Activated CD8-positive, alpha-beta memory T cell treated with anti-CD3 and anti-CD28 coated beads, Interleukin-2, amount 50 U/mL, for 1 hour (primary cell): ENCODE measurements around the gene IRS2.
"Not testable (repeated sequence)": the region's sequence is repeated elsewhere in the genome, so short reads cannot be mapped to it uniquely, and the experiment has no call there.

Experiments used
- DNase-seq: peaks from one replicate; pipeline ENCODE4 v3.0.0-alpha.2; 2020; ENCODE audit errors: extremely low read depth

Gene IRS2, protein sequence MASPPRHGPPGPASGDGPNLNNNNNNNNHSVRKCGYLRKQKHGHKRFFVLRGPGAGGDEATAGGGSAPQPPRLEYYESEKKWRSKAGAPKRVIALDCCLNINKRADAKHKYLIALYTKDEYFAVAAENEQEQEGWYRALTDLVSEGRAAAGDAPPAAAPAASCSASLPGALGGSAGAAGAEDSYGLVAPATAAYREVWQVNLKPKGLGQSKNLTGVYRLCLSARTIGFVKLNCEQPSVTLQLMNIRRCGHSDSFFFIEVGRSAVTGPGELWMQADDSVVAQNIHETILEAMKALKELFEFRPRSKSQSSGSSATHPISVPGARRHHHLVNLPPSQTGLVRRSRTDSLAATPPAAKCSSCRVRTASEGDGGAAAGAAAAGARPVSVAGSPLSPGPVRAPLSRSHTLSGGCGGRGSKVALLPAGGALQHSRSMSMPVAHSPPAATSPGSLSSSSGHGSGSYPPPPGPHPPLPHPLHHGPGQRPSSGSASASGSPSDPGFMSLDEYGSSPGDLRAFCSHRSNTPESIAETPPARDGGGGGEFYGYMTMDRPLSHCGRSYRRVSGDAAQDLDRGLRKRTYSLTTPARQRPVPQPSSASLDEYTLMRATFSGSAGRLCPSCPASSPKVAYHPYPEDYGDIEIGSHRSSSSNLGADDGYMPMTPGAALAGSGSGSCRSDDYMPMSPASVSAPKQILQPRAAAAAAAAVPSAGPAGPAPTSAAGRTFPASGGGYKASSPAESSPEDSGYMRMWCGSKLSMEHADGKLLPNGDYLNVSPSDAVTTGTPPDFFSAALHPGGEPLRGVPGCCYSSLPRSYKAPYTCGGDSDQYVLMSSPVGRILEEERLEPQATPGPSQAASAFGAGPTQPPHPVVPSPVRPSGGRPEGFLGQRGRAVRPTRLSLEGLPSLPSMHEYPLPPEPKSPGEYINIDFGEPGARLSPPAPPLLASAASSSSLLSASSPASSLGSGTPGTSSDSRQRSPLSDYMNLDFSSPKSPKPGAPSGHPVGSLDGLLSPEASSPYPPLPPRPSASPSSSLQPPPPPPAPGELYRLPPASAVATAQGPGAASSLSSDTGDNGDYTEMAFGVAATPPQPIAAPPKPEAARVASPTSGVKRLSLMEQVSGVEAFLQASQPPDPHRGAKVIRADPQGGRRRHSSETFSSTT (N-terminal part only)

DNA sequence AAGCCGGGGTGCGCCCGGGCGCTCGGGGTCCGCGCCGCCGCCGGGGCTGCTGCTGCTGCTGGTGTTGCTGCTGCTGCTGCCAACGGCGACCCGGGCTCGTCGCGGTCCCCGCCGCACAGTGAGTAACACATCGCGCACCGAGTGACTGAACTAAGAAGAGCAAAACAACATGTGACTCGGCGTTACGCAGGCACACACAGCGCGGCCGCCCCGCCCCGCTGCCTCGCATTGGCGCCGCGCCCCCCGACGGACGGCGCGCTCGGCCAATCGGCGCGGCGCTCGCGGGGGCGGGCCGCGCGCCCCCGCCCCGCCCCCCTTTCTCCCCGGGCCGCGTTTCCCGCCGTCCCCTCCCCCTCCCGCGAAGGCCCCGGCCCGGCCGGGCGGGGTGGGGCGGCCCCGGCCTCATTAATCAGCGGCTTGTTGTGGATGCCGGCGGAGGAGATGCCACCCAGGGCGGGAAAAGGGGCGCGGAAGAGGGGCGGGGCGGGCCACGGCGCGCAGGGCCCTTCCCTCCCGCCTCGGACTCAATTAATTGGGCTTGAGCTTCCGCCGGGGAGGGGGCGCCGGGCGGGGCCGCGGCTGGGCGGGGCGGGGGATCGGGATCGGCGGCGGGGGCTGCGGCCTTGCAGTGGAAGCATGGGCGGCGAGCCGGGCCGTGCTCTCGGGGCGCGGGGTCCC is at the start of gene IRS2:
Gene IRS2, minus strand, starts transcription at position 127 of the 678 bp plus-strand sequence. CDS start 530 bp downstream, outside the sequence.
- peak; percentile 83 for DNase-seq

DNA sequence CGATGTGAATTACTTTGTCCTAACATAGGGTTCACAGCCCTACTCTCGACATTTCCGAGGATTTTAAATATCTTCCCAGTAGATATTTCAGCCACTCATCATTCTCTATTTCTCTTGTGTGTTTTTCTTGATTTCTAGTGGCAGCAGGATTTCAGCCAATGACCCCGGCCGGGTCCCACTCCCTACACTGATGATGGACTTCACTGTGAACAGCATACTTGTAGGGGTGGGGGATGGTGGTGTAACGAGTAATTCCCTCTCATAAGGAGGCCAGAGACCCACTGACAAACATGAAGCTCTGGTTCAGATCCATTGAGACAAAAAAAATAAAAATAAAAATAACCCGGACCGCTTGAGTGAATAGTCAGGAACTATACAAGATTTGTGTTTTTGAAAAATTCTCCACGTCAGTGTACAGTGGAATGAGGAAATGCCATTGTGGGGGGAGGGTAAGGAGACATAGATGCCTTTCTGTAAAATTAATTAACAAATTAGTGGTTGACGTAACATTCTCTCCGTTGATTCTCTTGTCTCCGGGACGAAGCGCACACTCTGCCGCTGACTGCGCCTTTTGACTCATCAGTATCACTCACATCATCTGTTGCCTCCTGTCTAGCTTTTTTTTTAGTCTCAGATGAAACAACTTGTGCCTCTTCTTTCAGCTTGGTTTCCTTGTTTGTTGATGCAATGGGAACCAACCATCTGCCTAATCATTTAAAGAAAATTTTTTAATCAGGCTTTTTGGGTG is 48.8 kb upstream of the IRS2 start:
- DNase-seq, result no peak

DNA sequence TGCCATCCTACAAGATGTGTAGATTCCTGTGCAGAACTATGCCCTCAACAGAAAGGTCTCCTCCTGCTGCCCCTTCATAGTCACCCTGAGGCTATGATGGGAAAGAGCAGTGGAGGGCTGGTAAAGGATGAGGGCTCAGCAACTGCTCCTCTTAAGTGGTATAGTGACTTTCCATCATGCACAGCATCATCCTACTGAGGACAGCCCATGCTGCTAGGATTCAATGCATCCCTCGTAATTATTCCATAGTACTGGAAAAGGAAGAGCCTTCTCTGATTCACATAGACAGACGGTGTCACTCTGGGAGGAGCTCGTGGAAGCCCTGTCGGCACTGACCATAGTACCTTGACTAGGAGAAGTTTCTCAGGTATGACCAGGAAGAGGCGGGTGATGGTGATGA is 47.6 kb upstream of the IRS2 start:
- no peak for DNase-seq

DNA sequence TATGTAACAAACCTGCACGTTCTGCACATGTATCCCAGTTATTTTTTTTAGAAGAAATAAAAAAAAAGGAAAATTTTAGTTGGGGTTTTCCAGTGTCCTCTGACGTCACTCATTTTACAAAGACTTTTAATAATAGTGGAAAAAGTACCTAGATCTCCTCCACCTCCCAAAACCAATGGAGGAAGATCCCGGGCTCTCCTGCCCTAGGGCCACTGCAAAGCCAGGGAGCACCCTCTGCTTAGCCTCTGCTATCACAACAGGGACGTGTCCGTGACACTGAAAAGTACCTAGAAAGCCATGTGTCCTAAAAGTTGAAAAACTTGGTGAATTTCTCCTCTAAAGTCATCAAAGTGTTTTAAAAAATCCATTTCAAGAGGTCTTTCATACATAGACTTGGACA is 46.7 kb upstream of the IRS2 start:
- no peak for DNase-seq

DNA sequence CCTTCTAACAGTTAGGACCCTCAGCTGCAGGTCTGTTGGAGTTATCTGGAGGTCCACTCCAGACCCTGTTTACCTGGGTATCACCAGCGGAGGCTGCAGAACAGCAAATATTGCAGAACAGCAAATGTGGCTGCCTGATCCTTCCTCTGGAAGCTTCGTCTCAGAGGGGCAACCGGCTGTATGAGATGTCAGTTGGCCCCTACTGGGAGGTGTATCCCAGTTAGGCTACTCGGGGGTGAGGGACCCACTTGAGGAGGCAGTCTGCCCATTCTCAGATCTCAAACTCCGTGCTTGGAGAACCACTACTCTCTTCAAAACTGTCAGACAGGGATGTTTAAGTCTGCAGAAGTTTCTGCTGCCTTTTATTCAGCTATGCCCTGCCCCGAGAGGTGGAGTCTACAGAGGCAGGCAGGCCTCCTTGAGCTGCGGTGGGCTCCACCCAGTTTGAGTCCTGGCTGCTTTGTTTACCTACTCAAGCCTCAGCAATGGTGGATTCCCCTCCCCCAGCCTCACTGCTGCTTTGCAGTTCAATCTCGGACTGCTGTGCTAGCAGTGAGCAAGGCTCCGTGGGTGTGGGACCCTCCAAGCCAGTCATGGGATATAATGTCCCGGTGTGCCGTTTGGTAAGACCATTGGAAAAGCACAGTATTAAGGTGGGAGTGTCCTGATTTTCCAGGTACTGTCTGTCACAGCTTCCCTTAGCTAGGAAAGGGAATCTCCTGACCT is 42.4 kb upstream of the IRS2 start:
- DNase-seq, result not testable (repeated sequence)

DNA sequence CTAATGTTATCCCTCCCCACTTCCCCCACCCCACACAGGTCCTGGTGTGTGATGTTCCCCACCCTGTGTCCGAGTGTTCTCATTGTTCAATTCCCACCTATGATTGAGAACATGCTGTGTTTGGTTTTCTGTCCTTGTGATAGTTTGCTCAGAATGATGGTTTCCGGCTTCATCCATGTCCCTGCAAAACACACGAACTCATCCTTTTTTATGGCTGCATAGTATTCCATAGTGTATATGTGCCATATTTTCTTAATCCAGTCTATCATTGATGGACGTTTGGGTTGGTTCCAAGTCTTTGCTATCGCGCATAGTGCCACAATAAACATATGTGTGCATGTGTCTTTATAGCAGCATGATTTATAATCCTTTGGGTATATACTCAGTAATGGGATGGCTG is 36.8 kb upstream of the IRS2 start:
- not testable (repeated sequence) for DNase-seq

DNA sequence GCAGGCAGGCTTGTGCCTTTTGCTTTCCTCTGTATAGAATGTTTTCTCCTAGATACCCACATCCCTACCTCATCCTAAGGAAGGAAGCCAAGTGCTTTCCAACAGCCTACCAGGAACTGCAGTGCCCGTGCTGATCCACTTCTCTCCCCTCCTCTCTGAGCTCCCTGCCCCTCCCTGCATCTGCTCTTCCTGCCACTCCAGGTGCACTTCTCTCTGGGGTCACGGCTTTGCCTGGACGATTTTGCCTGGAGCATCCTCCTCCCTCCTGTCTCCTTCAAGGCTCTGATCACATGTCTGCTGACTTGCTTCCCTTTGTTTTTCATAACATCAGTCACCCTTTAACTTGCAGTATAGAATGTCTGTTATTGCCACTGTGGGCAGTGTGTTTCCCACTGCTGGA is 34.7 kb upstream of the IRS2 start:
- no peak for DNase-seq

DNA sequence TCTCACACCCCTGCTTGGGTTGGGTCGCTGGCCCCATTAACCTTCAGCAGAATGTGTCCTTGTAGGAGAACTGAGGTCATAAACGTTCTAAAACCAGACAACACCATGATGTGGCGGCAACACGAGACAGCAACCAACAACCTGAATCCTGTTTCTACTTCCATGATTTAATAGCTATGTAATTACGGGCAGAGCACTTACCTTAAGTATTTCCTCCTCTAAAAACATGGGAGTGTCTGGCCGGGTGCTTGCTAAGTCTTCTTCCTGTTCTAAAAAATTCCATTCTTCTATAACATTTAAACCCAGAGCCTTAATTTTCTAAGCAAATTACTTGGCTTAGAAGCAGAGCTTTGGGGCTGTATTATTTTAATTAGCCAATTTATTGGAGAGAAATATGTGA is 33.5 kb upstream of the IRS2 start:
- no peak for DNase-seq

DNA sequence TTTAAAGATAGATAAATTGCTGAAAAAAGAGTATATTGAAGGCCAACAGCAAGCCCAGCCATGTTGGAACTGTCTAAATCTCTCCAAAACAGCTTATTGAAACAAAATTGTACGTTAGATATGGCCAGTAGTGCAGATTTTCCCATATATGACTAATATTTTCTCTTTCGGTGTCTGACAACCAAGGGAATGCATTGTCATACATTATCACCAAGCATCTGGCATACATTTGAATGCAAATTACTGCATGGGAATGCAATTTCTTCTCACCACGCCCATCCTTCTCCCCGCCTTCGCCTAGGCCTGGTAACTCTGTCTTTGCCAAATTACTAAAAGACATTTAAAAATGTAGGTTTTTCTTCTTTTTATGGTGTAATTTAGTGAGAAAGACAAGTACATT is 32.5 kb upstream of the IRS2 start:
- no peak for DNase-seq

DNA sequence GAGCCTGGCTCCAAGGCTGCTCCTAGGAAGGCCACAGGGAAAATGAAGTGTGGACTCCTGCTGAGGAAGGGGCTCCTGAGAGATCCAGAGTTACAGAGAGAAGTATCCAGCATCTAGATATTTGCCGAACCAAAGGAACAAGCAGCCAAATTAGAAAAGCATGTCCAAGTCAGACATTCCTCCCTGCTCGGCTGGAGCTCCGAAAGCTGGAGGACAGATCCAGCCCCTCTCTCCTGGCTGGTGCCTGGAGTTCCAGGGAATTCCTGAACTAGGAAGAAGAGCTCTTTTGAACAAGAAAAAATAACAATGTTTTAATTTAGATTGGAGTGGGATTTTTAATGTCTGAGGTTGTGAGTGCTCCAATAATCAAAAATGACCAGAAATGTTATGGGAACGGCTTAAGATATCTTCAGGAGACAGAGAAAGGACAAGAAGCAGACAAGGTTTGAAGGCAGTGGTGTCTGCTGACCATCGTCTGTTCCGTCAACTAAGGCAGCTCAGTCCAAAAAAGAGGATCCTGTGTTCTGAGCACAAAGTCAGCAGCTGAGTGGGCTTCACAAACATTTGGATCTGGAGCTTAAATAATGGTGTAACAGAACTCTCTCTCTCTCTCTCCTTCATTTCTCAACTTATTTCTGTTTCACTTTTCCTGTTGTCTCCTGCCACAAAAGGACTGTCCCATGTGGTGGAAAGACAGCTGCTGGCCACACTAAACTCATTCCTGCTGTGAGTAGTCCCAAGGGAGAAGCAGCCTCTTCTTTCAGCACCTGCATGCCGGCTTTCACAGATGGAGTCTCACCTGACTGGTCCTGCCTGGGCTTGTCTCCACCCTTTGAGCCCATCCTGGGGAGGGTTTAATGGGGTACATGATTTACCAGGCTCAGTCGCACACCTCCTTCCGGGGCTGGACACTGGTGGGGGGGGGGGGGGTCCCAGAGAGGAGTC is 31.5 kb upstream of the IRS2 start:
- no peak for DNase-seq

DNA sequence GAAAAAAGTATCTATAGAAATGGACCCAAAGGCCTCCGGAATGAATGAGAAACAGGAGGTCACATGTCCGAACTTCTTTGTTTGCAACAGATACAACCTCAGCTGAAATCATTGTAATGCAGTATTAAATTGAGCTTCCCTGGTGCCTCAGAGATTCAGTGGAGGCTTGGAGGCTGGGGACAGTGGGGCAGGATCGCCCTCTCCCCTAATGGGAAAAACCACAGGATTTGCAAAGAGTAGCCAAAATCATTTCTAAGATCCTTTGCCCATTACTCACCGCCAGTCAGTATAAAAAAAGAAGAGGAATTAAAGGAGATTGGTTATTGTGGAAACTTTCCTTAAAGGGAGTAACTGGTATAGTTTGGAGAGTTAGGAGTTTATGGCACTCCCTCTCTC is 30.4 kb upstream of the IRS2 start:
- DNase-seq, result no peak

DNA sequence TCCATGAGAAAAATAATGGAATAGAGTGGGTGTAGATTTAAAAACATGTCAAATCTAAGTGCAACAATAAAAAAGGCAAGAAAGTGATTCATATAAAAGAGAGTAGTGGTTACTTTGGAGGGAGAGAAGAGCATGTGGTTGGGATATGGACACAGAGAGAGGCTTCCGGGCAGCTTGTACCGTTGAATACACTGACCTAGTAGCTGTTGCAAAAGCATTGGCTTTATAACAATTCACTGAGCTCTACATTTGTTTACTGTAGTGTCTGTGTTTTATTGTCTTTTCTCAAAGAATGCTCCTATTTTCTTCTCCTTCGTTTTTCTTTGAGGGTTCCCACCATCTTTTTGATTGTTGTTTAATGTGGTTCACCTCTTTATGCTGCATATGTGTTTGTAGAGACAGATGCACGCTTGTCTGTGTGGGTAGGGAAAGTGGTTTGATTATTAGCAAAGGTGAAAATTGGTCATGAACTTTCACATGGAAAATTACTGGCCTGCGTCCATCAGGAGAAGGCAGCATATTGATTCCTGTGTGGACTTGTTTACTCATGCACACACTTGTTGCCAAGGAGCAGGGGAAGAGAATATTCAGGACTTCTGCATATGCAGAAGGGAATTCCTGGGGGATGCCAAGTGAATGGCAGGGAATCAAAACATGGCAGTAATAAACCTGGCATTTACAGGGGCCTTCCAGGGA is 29.9 kb upstream of the IRS2 start:
- DNase-seq, result no peak

DNA sequence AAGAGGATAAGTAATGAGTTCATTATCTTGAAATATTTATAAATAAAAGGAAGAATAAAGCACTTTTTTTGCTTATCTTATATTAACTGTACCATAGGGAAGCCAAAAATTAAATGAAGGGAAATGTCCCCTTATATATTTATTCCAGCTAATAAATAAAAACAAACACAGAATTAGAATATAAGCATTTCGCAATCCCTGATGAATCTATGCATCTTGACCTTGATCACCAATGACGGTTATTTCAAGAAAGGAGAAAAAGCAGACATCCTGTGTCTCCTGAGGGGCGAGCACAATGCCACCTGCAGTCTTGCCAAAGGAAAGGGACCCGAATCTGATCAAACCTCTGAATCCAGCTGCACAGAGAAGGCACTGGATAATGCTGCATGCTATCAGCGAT is 29.3 kb upstream of the IRS2 start:
- DNase-seq, result no peak

DNA sequence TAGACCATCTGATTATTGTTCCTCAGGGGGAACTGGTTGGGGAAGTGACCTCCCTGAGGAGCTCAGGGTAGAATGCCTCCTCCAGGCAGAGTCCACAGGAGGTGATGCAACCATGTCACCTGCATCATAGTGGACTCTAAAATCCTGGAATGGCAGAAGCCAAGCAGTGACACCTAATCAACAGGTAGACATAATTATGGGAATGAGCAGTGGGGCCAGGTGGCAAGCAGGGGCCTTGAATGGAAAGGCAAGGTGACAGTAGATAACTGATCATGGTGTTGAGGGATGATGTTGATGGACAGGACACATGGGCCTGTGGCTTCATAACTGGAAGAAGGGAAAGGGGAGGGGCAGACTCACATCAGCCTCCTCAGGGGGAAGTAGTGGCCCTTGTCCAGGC is 27.3 kb upstream of the IRS2 start:
- no peak for DNase-seq

DNA sequence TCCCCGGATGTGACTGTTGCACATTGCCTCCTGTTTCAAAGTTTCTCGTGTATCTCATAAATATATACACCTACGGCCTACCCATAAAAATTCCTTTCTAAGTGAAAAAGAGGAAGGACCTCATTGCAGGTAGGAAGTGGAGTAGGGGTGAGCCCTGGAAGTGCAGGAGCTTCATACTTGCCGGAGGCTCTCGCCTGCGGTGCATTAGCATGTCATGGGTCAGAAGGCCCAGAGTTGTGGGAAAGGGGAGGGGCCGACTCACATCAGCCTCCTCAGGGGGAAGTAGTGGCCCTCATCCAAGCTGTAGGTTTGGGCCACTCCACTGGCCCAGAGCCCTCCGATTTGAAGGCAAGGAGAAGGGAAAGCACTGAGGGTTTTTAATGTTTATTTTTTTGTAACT is 26.0 kb upstream of the IRS2 start:
- no peak for DNase-seq

DNA sequence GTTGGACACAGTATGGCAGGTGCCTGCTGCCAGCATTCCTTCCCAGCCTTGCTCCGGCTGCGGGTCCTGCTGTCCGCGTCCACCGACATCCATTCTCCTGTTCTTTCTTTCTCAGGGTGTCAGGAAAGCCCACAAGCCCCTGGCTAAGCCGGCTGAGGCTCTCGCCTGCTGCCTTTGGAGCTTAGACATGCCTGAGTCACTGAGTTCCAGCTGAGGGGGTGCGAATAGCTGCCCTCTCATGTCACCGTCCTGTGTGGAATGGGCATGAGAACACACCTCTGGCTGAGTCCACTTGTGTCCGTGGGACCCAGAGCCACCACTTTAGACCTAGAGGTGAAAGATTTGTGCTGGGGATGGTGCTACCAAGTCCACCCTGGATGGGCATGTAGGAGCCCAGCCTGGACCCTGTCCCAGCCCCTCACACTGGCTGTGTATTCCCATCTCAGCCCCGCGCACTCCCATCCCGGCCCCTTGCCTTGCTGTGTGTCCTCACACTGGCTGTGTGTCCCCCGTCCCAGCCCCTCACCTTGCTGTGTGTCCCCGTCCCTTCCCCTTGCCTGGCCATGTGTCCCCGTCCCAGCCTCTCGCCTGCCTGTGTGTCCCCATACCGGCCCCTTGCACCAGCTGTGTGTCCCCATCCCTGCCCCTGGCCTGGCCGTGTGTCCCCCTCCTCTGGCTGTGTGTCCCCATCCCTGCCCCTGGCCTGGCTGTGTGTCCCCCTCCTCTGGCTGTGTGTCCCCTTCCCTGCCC is 24.6 kb upstream of the IRS2 start:
- no peak for DNase-seq

DNA sequence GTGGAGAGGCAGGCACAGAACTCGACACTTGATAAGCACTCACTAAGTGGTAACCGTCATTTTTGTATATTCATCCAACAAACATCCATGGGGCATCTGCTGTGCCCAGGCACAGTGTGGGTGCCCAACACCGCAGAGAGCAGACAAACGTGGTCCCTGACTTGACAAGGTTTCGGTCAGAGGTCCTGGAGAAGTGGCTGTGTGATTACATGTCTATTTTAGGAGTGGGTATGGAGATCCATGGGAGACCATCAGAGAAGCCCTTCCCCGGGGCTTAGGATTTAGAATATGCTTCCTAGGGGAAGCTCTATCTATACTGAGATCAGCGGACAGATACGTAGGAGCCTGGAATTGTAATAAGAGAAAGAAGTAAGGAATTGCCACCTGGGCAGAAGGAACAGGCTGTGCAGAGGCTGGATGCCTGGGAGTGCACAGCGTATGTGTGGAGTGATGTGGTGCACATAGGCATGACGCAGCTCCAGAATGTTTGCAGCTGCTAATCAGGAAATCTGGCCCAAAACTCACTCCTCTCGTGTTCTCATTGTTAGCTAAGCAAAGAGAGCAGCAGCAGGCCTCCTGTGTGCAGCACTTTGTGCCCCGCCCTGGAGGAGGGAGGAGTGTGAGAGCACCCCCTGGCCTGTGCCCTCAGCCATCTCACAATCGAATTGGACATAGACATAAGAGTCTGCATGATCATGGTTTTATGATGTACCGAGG is 23.0 kb upstream of the IRS2 start:
- no peak for DNase-seq
